ENCODE data around the gene CPT1C.

GRCh38 chr19:49676136-49676783, 14.7 kb upstream of the CPT1C start:
- TF ChIP-seq CTCF (IDR thresholded peaks at IDR 0.05): peak in 2 of 5 experiments; percentile 8 to 28
- TF ChIP-seq POLR2A (IDR thresholded peaks at IDR 0.05): no peak
- TF ChIP-seq EP300 (IDR thresholded peaks at IDR 0.05; ENCODE audit: low read depth): no peak
- peak; percentile 60 to 69 (median 68) for TF ChIP-seq POLR2AphosphoS5 (IDR thresholded peaks at IDR 0.05)
